Measurements from ENCODE around the gene CDC42EP5.
"Not testable (repeated sequence)": the region's sequence is repeated elsewhere in the genome, so short reads cannot be mapped to it uniquely, and the experiment has no call there.

CDC42EP5 gene

DNA sequence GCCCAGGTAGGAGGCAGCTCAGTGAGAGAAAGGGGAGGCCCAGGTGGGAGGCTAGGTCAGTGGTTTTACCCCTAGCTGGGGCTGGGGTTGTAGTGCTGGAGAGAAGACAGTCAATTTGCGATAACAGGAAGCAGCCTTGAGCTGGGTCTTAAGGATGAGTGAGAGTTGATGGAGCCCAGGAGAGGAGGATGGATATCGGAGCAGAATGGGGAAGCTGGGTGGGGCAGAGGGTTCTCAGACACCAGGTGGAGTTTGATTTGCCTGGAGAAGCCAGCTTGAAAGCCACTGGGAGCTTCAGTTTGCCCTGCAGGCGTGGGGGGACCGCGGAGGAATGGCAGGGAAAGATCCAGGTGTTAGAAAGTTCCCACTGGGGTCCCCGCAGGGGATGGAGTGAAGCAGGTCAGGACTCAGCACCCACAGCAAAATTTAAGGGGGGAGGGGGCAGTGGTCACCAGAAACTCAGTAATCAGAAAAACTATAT lies 836 bp upstream of the CDC42EP5 start:
- H3K4me3 ChIP-seq (ENCODE audit: low read depth, low read length), result peak overlapping the region; percentile 71
- ChIA-PET POLR2A (interaction anchor here (1.2 to 2.0 kb wide), 3 partner anchors 11 to 43 kb away, joined by 4 to 17 read pairs (median 12); partner anchors contain the start of genes LENG8 and LENG9), CTCF (interaction anchor here (1.0 to 1.3 kb wide), 4 partner anchors 25 to 685 kb away, joined by 3 read pairs; partner anchors contain the start of gene LENG8)
- TF ChIP-seq, protein P1, sequence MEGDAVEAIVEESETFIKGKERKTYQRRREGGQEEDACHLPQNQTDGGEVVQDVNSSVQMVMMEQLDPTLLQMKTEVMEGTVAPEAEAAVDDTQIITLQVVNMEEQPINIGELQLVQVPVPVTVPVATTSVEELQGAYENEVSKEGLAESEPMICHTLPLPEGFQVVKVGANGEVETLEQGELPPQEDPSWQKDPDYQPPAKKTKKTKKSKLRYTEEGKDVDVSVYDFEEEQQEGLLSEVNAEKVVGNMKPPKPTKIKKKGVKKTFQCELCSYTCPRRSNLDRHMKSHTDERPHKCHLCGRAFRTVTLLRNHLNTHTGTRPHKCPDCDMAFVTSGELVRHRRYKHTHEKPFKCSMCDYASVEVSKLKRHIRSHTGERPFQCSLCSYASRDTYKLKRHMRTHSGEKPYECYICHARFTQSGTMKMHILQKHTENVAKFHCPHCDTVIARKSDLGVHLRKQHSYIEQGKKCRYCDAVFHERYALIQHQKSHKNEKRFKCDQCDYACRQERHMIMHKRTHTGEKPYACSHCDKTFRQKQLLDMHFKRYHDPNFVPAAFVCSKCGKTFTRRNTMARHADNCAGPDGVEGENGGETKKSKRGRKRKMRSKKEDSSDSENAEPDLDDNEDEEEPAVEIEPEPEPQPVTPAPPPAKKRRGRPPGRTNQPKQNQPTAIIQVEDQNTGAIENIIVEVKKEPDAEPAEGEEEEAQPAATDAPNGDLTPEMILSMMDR (IDR thresholded peaks at IDR 0.05; ENCODE audit: insufficient read depth, low read length, missing control alignments), result no peak
- DNase-seq (ENCODE audit: low read depth, low spot score), result no peak

DNA sequence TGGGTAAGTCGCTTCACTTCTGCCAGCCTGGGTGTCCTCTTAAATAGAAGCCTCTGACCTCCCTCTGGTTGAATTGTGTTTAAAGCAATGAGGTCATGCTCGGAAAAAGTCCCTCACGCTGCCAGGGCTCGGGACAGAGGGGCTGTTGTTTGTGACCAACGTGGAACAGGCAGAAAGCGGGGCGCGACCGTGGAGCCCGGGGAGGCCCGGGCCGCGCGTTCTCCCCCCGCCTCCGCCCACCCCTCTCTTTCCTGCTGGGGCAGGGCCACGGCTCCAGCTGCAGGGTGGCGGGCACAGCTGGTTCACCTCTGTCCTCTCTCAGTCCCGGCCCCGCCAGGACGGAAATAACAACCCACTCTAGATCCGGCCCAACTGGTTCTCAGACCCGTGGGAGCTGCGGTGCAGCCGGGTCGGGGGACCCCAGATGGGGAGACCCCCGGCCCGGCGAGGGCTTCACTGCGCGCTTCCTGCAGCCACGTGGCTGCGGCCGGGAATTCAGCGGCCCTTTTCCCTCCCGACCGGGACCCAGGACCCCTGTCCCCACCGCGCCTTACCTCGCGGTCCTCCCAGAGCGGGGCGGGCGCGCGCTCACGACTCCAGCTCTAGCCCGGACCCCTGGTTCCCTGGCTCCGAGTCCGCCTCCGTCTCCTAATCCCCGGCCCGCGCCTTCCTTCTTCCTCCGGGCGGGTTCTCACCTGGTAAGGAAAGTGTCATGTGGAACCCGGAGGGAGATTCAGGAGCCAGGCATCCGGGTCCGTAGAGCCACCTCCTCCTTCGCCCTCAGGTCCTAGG lies 1.9 kb downstream of the CDC42EP5 start:
- POLR2A ChIA-PET, result no interaction called here
- no peak for DNase-seq (ENCODE audit: low read depth, low spot score)
- CTCF ChIA-PET, result interaction anchor here (1.7 kb wide), 1 partner anchor 10 kb away, joined by 3 read pairs; no protein-coding TSS in a partner anchor
- peak overlapping the region; percentile 59 for H3K4me3 ChIP-seq (ENCODE audit: low read depth, low read length)
- TF ChIP-seq, protein P1 (IDR thresholded peaks at IDR 0.05; ENCODE audit: insufficient read depth, low read length, missing control alignments), result no peak

DNA sequence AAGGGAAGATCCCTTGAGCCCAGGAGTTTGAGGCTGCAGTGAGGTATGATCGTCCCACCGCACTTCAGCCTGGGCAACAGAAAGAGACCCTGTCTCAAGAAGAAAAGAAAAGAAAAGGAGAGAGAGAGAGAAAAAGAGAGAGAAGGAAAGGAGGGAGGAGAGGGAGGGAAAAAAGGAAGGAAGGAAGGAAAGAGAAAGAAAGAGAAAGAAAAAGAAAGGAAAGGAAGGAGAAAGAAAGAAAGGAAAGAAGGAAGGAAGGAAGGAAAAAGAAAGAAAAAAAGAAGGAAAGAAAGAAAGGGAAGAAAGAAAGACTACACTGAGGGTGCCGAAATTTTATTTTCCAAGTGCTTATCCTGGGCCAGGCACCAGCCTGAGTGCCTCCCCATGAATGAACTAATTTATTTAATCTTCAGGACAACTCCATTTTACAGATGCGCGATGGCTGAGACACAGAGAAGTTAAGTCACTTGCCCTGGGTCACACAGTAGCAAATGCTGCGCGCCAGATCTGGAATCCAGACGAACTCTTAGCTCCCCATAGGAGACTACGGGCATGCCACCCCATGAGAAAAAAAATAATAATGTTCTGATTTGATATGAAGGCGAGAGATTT lies 2.7 kb downstream of the CDC42EP5 start:
- POLR2A ChIA-PET, result no interaction called here
- CTCF ChIA-PET, result interaction anchor here (0.9 to 1.7 kb wide), 3 partner anchors 9 to 618 kb away, joined by 3 read pairs; no protein-coding TSS in a partner anchor
- TF ChIP-seq, protein P1 (IDR thresholded peaks at IDR 0.05; ENCODE audit: insufficient read depth, low read length, missing control alignments), result no peak
- DNase-seq (ENCODE audit: low read depth, low spot score), result no peak
- H3K4me3 ChIP-seq (ENCODE audit: low read depth, low read length), result peak overlapping the region; percentile 59; the same call in 1 of the 2 replicates

DNA sequence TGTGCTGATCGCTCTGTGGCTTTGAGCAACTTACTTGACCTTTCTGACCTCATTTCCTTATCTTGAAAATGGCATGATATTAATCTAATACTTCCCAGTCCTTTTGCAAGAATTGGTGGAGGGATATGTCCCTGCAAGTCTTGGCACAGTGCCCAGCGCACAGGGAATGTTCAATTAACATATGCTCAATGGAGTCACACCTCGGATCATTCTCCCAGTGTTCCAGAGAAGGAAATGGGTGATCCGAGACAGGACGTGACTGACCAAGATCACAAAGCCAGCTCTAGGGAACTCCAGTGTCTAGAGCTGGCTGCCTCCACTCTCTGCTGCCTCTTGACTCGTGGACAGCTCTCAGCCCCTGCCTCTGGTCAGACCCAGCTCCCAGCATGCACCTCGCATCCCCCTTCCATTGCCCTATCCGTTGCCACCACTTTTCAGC lies 3.6 kb downstream of the CDC42EP5 start:
- ChIA-PET CTCF (interaction anchor here (0.9 to 1.3 kb wide), 2 partner anchors 10 to 619 kb away, joined by 3 read pairs; no protein-coding TSS in a partner anchor), POLR2A (no interaction called here)
- no peak for DNase-seq (ENCODE audit: low read depth, low spot score)
- TF ChIP-seq, protein P1 (IDR thresholded peaks at IDR 0.05; ENCODE audit: insufficient read depth, low read length, missing control alignments), result no peak
- no peak overlapping the region for H3K4me3 ChIP-seq (ENCODE audit: low read depth, low read length)

DNA sequence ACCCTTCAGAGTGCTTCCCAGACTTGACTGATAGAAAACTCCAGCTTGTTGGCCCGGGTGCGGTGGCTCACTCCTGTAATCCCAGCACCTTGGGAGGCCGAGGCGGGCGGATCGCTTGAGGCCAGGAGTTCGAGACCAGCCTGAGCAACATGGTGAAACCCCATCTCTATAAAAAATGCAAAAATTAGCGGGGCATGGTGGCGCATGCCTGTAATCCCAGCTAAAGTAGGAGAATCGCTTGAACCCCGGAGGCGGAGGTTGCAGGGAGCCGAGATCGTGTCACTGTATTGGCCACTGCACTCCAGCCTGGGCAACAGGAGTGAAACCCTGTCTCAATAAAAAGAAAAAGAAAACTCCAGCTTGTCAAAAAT lies 7.0 kb downstream of the CDC42EP5 start:
- POLR2A ChIA-PET; DNase-seq (ENCODE audit: low read depth, low spot score); H3K4me3 ChIP-seq (ENCODE audit: low read depth, low read length); CTCF ChIA-PET: not testable (repeated sequence)

DNA sequence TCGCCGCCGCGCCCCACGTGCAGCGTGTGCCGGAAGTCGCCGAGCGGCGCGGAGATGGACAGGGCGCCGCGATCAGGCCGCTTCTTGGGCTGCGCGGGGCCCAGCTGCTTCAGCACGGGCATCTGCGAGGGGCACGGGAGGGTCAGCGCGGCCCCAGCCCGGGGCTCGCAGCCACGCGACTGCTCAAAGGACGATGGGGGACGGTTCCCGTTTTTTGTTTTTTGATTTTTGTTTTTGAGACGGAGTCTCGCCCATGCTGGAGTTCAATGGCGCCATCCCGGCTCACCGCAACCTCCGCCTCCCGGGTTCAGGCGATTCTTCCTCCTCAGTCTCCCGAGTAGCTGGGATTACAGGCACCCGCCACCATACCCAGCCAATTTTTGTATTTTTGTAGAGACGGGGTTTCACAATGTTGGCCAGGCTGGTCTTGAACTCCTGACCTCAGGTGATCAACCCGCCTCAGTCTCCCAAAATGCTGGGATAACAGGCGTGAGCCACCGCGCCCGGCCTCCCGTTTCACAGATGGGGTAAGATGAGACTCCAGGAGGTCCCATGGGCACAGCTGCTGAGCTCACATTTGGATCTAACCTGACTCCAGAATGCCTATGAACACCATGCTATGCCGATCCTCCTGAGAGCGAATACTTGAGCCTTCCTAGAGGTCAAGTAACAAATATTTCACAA lies 7.5 kb downstream of the CDC42EP5 start:
- ChIA-PET CTCF (no interaction called here), POLR2A (no interaction called here)
- TF ChIP-seq, protein P1 (IDR thresholded peaks at IDR 0.05; ENCODE audit: insufficient read depth, low read length, missing control alignments), result no peak
- no peak for DNase-seq (ENCODE audit: low read depth, low spot score)
- no peak overlapping the region for H3K4me3 ChIP-seq (ENCODE audit: low read depth, low read length)

Measured in AG04449 (cell line).